Hepatocyte (in vitro differentiated cells): ENCODE results near the gene ACAD9. TPM values are rescaled to one million over a fixed set of nuclear protein-coding genes. Genes with fewer than 3 reads are reported as not detected.

Source experiments
- DNase-seq: peaks from one replicate; pipeline ENCODE4 v3.0.0-alpha.2; 2016; ENCODE audit warnings: low spot score
- H2AFZ ChIP-seq: fragments of 200-600 bp; sonication (generic); 2 replicates; pipeline ENCODE4 v1.6.0; 2016; ENCODE audit warnings: antibody characterized with exemption, mild to moderate bottlenecking
- H3K27ac ChIP-seq: fragments of 200-600 bp; sonication (generic); 2 replicates; pipeline ENCODE4 v1.5.1; 2016; ENCODE audit warnings: mild to moderate bottlenecking
- H3K27me3 ChIP-seq: fragments of 200-600 bp; sonication (generic); 2 replicates; pipeline ENCODE4 v1.6.1; 2016
- H3K36me3 ChIP-seq: fragments of 200-600 bp; sonication (generic); replicated peaks from 2 replicates; pipeline ENCODE4 v1.5.1; 2016; ENCODE audit warnings: low read depth; ENCODE audit not compliant: insufficient read depth
- H3K4me1 ChIP-seq: fragments of 200-600 bp; sonication (generic); 2 replicates; pipeline ENCODE4 v1.5.1; 2016; ENCODE audit warnings: mild to moderate bottlenecking, moderate library complexity; ENCODE audit not compliant: insufficient read depth
- H3K4me2 ChIP-seq: fragments of 200-600 bp; sonication (generic); 2 replicates; pipeline ENCODE4 v1.6.0; 2016
- H3K4me3 ChIP-seq: fragments of 200-600 bp; sonication (generic); 2 replicates; pipeline ENCODE4 v1.5.1; 2016; ENCODE audit warnings: mild to moderate bottlenecking
- H3K79me2 ChIP-seq: fragments of 200-600 bp; sonication (generic); 2 replicates; pipeline ENCODE4 v1.6.0; 2017; ENCODE audit warnings: mild to moderate bottlenecking
- H3K9me2 ChIP-seq: fragments of 200-600 bp; sonication (generic); replicated peaks from 2 replicates; pipeline ENCODE4 v1.6.0; 2017; ENCODE audit warnings: mild to moderate bottlenecking; ENCODE audit not compliant: insufficient read depth
- H3K9me3 ChIP-seq: fragments of 200-600 bp; sonication (generic); 2 replicates; pipeline ENCODE4 v1.5.1; 2016; ENCODE audit warnings: low read depth, mild to moderate bottlenecking
- H4K20me1 ChIP-seq: fragments of 200-600 bp; sonication (generic); 2 replicates; pipeline ENCODE4 v1.6.0; 2016; ENCODE audit warnings: mild to moderate bottlenecking; ENCODE audit not compliant: insufficient read depth, poor library complexity, severe bottlenecking
- CTCF ChIP-seq: fragments of 200-600 bp; sonication (generic); IDR thresholded peaks from 2 replicates; pipeline ENCODE4 v1.5.1; 2016; ENCODE audit warnings: antibody characterized with exemption, mild to moderate bottlenecking; ENCODE audit not compliant: poor library complexity
- EZH2 ChIP-seq: fragments of 200-600 bp; sonication (generic); IDR thresholded peaks from 2 replicates; pipeline ENCODE4 v1.6.1; 2016; ENCODE audit warnings: antibody characterized with exemption, mild to moderate bottlenecking, borderline replicate concordance
- EZH2phosphoT487 ChIP-seq: fragments of 200-600 bp; sonication (generic); IDR thresholded peaks from one replicate; pipeline ENCODE4 v1.6.1; 2018; ENCODE audit warnings: antibody characterized with exemption, mild to moderate bottlenecking, low read depth, moderate library complexity; ENCODE audit not compliant: unreplicated experiment, severe bottlenecking
- WGBS: methylation state at CpG from one replicate; pipeline ENCODE4 v1.1.6; 2016; ENCODE audit warnings: low lambda C conversion rate; ENCODE audit errors: missing lambda C conversion rate; 5-methylcytosine and 5-hydroxymethylcytosine counted together
- polyA plus RNA-seq: library from polyadenylated mRNA; unstranded; fragments of >200 nt; fragmentation: Nextera tagmentation; extraction: Ambion mirVana; gene quantifications from 2 replicates; pipeline ENCODE4 v1.2.1, GENCODE V29; 2016
- total RNA-seq: library from RNA; depleted of rRNA; stranded (reverse); fragments of >200 nt; gene quantifications from 2 replicates; pipeline ENCODE4 v1.2.3, GENCODE V29; 2014

The ACAD9 gene
- total and polyA plus RNA-seq, 2 experiments from 2014 or later: 32.0 to 33.8 TPM

GRCh38 chr3:128884992-128885391, 5.6 kb downstream of the ACAD9 start:
- Histone ChIP-seq H3K4me1 (peaks cover 7% of the 10 kb centered on the region), H3K9me2 (no peaks in the 10 kb centered on the region), H3K27ac (no peak overlapping the region), H3K9me3 (no peaks in the 10 kb centered on the region), H3K36me3 (no peaks in the 10 kb centered on the region), H4K20me1 (no peaks in the 10 kb centered on the region), H3K4me2 (no peak overlapping the region), H3K4me3 (no peak overlapping the region), H3K79me2 (peaks cover 53% of the 10 kb centered on the region), H3K27me3 (no peaks in the 10 kb centered on the region), H2AFZ (no peak overlapping the region)
- DNase-seq: no peak
- 92% methylated on average over 1 of the region's 1 CpG for WGBS
- no peak for TF ChIP-seq EZH2phosphoT487
- no peak for TF ChIP-seq EZH2
- no peak for TF ChIP-seq CTCF

- no peaks in the 10 kb centered on the region for H3K36me3 ChIP-seq
- no peaks in the 10 kb centered on the region for H3K9me2 ChIP-seq
- peaks cover 10% of the 10 kb centered on the region for H3K79me2 ChIP-seq
- no peaks in the 10 kb centered on the region for H3K9me3 ChIP-seq
- no peaks in the 10 kb centered on the region for H4K20me1 ChIP-seq
- no peaks in the 10 kb centered on the region for H3K27me3 ChIP-seq
- no peak for DNase-seq
- WGBS: 97% methylated on average over 7 of the region's 7 CpGs
- H2AFZ ChIP-seq: no peak overlapping the region
- H3K4me3 ChIP-seq: no peak overlapping the region
- no peak overlapping the region for H3K27ac ChIP-seq
- TF ChIP-seq CTCF: no peak
- TF ChIP-seq EZH2: no peak
- TF ChIP-seq EZH2phosphoT487: no peak
- no peak overlapping the region for H3K4me2 ChIP-seq
- no peaks in the 10 kb centered on the region for H3K4me1 ChIP-seq
Observed at GRCh38 chr3:128889139-128889894, 9.9 kb downstream of the ACAD9 start.

GRCh38 chr3:128895843-128896697, 16.6 kb downstream of the ACAD9 start:
- Histone ChIP-seq H3K9me3 (no peaks in the 10 kb centered on the region), H3K27me3 (no peaks in the 10 kb centered on the region), H3K4me2 (no peak overlapping the region), H4K20me1 (no peaks in the 10 kb centered on the region), H3K9me2 (no peaks in the 10 kb centered on the region), H3K27ac (no peak overlapping the region), H2AFZ (no peak overlapping the region), H3K4me3 (no peak overlapping the region), H3K79me2 (no peaks in the 10 kb centered on the region), H3K4me1 (no peaks in the 10 kb centered on the region), H3K36me3 (no peaks in the 10 kb centered on the region)
- no peak for DNase-seq
- WGBS: 91% methylated on average over 11 of the region's 11 CpGs
- no peak for TF ChIP-seq EZH2
- TF ChIP-seq CTCF: no peak
- no peak for TF ChIP-seq EZH2phosphoT487
